Stimulated activated CD8-positive, alpha-beta memory T cell treated with anti-CD3 and anti-CD28 coated beads, Interleukin-4, amount 100 ng/mL, for 1 hour (primary cell): ENCODE measurements around the gene ALDH16A1.
"Not testable (repeated sequence)": the region's sequence is repeated elsewhere in the genome, so short reads cannot be mapped to it uniquely, and the experiment has no call there.

Experiments used
- DNase-seq, 2 donors: peaks; one replicate each; pipeline ENCODE4 v3.0.0-alpha.2; 2020; ENCODE audit warnings: low read depth in 2 of 2, low spot score in 1 of 2

The ALDH16A1 gene

GRCh38 chr19:49439836-49440235, 13.2 kb upstream of the ALDH16A1 start:
- DNase-seq: no peak

- no peak for DNase-seq
Measured at GRCh38 chr19:49440439-49441209, 12.4 kb upstream of the ALDH16A1 start.

- DNase-seq: no peak
Measured at GRCh38 chr19:49441210-49441959, 11.6 kb upstream of the ALDH16A1 start, which contains the start of gene SLC17A7. SLC17A7 (minus strand) TSS chr19:49441527; CDS start chr19:49441379, 148 bp downstream.

- DNase-seq: no peak
Measured at GRCh38 chr19:49441960-49442350, 11.1 kb upstream of the ALDH16A1 start.

GRCh38 chr19:49442354-49442753, 10.7 kb upstream of the ALDH16A1 start:
- no peak for DNase-seq

GRCh38 chr19:49442771-49443365, 10.2 kb upstream of the ALDH16A1 start:
- no peak for DNase-seq

GRCh38 chr19:49443366-49444099, 9.5 kb upstream of the ALDH16A1 start:
- DNase-seq: peak; percentile 84 to 86

DNA sequence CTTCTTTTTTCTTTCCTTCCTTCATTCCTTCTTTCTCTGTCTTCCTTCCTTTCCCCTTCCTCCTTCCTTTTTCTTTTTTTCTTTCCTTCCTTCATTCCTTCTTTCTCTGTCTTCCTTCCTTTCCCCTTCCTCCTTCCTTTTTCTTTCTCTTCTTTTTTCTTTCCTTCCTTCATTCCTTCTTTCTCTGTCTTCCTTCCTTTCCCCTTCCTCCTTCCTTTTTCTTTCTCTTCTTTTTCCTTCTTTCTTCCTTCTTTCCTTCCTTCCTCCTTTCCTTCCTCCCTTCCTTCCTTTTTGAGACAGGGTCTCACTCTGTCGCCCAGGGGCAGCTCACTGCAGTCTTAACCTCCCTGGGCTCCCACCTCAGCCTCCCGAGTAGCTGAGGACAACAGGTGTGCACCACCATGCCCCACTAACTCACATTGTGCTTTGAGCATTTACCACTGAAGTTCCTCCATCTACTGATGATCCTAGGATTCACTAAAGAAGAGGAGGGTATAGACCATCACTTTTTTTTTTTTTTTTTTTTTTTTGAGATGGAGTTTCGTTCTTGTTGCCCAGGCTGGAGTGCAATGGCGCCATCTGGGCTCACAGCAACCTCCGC, 8.8 kb upstream of the ALDH16A1 start:
- not testable (repeated sequence) for DNase-seq

GRCh38 chr19:49445997-49446396, 7.0 kb upstream of the ALDH16A1 start:
- DNase-seq: no peak

GRCh38 chr19:49447485-49448431, 5.3 kb upstream of the ALDH16A1 start:
- no peak for DNase-seq

DNA sequence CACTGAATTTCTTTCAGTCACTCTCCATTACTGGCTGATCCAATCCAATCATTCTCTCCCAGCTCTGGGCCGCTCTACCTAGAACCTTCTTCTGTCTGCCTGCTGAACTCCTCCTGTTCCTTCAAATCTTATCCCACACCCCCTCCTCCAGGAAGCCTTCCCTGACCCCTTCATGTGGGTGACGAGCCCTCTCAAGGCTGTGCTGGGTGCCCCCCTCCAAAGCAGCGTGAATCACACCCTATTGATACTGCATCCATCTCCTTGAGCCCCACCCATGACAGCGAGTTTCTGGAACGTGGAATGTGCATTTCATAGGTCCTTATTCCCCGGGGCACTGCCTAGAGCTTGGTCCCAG, 4.6 kb upstream of the ALDH16A1 start:
- DNase-seq: no peak

GRCh38 chr19:49450405-49450804, 2.6 kb upstream of the ALDH16A1 start:
- DNase-seq: no peak

DNA sequence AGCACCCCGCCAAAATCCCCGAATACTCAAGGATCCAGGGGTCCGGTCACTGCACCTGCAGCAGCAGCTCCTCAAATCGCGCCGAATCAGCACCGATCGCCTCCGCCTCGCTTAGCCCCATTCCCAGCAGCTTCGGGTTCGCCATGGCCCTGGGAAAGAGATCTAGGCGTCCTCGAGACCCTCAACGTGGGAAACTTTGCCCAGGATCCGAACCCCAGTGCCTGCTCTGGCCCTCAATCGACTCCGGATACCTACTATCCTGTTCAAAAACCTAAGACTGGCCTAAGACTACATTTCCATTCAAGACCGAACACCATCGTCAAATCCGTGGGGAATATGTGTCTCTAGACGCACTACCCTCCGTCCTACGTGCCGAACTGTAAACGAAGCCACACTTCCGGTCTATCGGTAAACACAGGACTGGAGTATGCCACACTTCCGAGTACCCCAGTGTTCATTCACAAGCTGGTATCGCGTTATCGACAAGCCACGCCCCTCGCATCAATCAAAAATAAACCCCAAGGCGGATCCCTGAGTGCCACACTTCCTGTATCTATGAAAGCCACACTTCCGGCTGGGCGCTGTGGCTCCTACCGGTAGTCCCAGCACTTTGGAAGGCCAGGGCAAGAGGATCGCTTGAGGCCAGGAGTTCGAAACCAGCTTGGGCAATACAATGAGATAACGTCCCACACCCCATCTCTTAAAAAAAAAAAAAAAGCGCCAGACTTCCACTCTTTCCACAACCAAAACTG, 1.4 kb upstream of the ALDH16A1 start, which contains the start of gene PIH1D1:
PIH1D1 (minus strand) TSS at position 385 of the 752 bp plus-strand sequence; CDS start at position 145, 240 bp downstream.
- DNase-seq: peak; percentile 84 to 86

DNA sequence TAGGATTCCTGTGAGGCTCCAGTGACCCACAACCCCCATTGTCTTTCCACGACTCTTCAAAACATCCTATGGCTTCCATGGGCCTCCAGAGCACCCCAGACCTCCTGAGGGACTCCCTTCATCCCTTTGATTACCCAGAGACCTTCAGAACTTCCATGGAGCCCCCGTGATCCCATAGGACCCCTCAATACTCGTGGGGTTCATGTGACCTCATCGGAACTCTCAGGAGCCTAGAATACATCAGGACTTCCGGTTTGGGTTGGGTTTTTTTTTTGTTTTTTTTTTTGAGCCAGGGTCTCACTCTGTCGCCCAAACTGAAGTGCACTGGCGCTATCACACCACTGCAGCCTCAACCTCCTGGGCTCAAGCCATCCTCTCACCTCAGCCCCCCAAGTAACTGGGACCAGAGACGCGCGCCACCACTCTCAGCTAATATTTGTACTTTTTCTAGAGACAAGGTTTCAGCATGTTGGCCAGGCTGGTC, 774 bp downstream of the ALDH16A1 start:
- no peak for DNase-seq

GRCh38 chr19:49455773-49456172, 2.7 kb downstream of the ALDH16A1 start:
- no peak for DNase-seq

- no peak for DNase-seq
Measured at GRCh38 chr19:49456326-49456725, 3.3 kb downstream of the ALDH16A1 start.

- no peak for DNase-seq
Measured at GRCh38 chr19:49458567-49458903, 5.5 kb downstream of the ALDH16A1 start.

DNA sequence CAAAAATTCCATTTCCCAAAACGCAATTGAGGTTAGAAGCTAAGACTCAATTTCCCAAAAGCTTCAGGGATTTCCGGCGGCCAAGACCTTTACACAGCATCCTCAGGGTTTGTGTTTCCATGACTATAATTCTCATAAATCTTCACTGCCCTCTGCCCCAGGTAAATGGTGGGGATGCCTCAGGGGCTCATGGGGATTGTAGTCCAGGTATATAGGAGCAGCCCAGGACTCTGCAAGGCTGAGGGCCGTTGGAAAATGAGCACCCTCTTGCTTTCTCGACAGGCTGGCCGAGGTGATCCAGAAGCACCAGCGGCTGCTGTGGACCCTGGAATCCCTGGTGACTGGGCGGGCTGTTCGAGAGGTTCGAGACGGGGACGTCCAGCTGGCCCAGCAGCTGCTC, 6.4 kb downstream of the ALDH16A1 start:
- no peak for DNase-seq

DNA sequence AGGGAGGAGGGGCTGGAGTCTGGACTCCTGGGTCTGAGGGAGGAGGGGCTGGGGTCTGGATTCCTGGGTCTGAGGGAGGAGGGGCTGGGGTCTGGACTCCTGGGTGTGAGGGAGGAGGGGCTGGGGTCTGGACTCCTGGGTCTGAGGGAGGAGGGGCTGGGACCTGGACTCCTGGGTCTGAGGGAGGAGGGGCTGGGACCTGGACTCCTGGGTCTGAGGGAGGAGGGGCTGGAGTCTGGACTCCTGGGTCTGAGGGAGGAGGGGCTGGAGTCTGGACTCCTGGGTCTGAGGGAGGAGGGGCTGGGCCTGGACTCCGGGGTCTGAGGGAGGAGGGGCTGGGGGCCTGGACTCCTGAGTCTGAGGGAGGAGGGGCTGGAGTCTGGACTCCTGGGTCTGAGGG, 8.1 kb downstream of the ALDH16A1 start:
- DNase-seq: not testable (repeated sequence)
